HCT116 (cell line): ENCODE results near the gene SLC7A9. TPM values are rescaled to one million over a fixed set of nuclear protein-coding genes. Genes with fewer than 3 reads are reported as not detected.

Experiments
- ATAC-seq: fragments of 200-7000 bp; cut with Tn5 transposase; 2 replicates; pipeline ENCODE4 v1.9.1; 2020; ENCODE audit warnings: mild to moderate bottlenecking, moderate library complexity
- BruUV-seq: library from RNA; stranded (reverse); fragments of 400-500 nt; replicated peaks from 2 replicates; lab custom pipeline; 2021; lab: Mats Ljungman, UMichigan
- CTCF ChIA-PET: fragments of 300-600 bp; sonication (Branson Sonifier 250); formaldehyde crosslinking; loops from one replicate; lab custom pipeline; 2021; ENCODE audit warnings: antibody characterized with exemption; lab: Charles Lee
- POLR2A ChIA-PET: fragments of 300-600, 350-600 bp; sonication (Branson Sonifier 250); formaldehyde crosslinking; loops from one replicate; lab custom pipeline; 2021; ENCODE audit warnings: antibody characterized with exemption; lab: Charles Lee
- RAD21 ChIA-PET, 2 experiments: fragments of 300-600 bp; sonication (Branson Sonifier 250); formaldehyde crosslinking; loops; one replicate each; lab custom pipeline; 2023; ENCODE audit warnings: low total read pairs in 2 of 2; ENCODE audit not compliant: uncharacterized antibody in 2 of 2, unreplicated experiment in 2 of 2, low non-redundant PET in 1 of 2; lab: Charles Lee
- DNase-seq: peaks from one replicate; pipeline ENCODE4 v3.0.0-alpha.2; 2010; ENCODE audit warnings: low read depth, low spot score
- H2AFZ ChIP-seq: fragments of 200-600 bp; shearing (Covaris generic), sonication (generic); 2 replicates; pipeline ENCODE4 v1.6.1; 2017; ENCODE audit warnings: low read depth, mixed run types, mixed read lengths, antibody characterized with exemption, low read length; ENCODE audit not compliant: poor library complexity, severe bottlenecking
- H3K27ac ChIP-seq: 2 replicates; pipeline ENCODE4 v1.5.1; 2012; ENCODE audit warnings: low read depth, low read length
- H3K27me3 ChIP-seq: fragments of 200-600 bp; sonication (generic); 2 replicates; pipeline ENCODE4 v1.6.1; 2016; ENCODE audit warnings: mixed run types, low read length, mixed read lengths; ENCODE audit not compliant: insufficient read depth
- H3K36me3 ChIP-seq, 2 experiments: fragments of 200-500 bp in 1 of 2; fragments of 200-600 bp in 1 of 2; sonication (Bioruptor generic) in 1 of 2; sonication (generic) in 1 of 2; 2 replicates each; pipeline versions ENCODE4 v1.5.1 to v1.6.1; 2014 to 2016; ENCODE audit warnings: low read length in 2 of 2, inconsistent platforms in 1 of 2, mixed read lengths in 1 of 2, mixed run types in 1 of 2; ENCODE audit not compliant: insufficient read depth in 2 of 2, control insufficient read depth in 1 of 2
- H3K4me1 ChIP-seq, 2 experiments: fragments of 200-600 bp in 1 of 2; sonication (generic) in 1 of 2; 2 replicates each; pipeline versions ENCODE4 v1.5.1 to v1.6.1; 2012 to 2017; ENCODE audit warnings: low read length in 2 of 2, inconsistent platforms in 1 of 2, mild to moderate bottlenecking in 1 of 2, mixed read lengths in 1 of 2, mixed run types in 1 of 2, moderate library complexity in 1 of 2; ENCODE audit not compliant: insufficient read depth in 2 of 2, control insufficient read depth in 1 of 2
- H3K4me2 ChIP-seq: fragments of 200-600 bp; sonication (generic); 2 replicates; pipeline ENCODE4 v1.6.1; 2017; ENCODE audit warnings: mixed run types, low read length, mixed read lengths
- H3K4me3 ChIP-seq, 2 experiments: fragments of 200-600 bp in 1 of 2; sonication (generic) in 1 of 2; replicated peaks in 1 of 2; 2 replicates each; pipeline ENCODE4 v1.5.1; 2011 to 2016; ENCODE audit warnings: low read length in 2 of 2, control low read depth in 1 of 2, low read depth in 1 of 2, mild to moderate bottlenecking in 1 of 2, mixed read lengths in 1 of 2, mixed run types in 1 of 2
- H3K79me2 ChIP-seq: fragments of 200-600 bp; sonication (generic); 2 replicates; pipeline ENCODE4 v1.6.1; 2017; ENCODE audit warnings: mild to moderate bottlenecking, mixed run types, low read length, moderate library complexity, mixed read lengths; ENCODE audit not compliant: insufficient read depth
- H3K9ac ChIP-seq: fragments of 200-600 bp; sonication (generic); 2 replicates; pipeline ENCODE4 v1.6.1; 2016; ENCODE audit warnings: low read length, mixed read lengths
- H3K9me2 ChIP-seq: fragments of 200-600 bp; sonication (generic), shearing (Covaris generic); 2 replicates; pipeline ENCODE4 v1.6.1; 2017; ENCODE audit warnings: mixed run types, mild to moderate bottlenecking, moderate library complexity; ENCODE audit not compliant: insufficient read depth
- H3K9me3 ChIP-seq, 2 experiments: fragments of 200-500 bp in 1 of 2; fragments of 200-600 bp in 1 of 2; sonication (Bioruptor generic) in 1 of 2; sonication (generic) in 1 of 2; 2 replicates each; pipeline ENCODE4 v1.6.1; 2014 to 2017; ENCODE audit warnings: low read length in 2 of 2, mixed read lengths in 2 of 2, inconsistent platforms in 1 of 2, low read depth in 1 of 2, mild to moderate bottlenecking in 1 of 2, mixed run types in 1 of 2, moderate library complexity in 1 of 2; ENCODE audit not compliant: control insufficient read depth in 1 of 2, insufficient read depth in 1 of 2
- H4K20me1 ChIP-seq: fragments of 200-600 bp; sonication (generic), shearing (Covaris generic); 2 replicates; pipeline ENCODE4 v1.6.1; 2017; ENCODE audit warnings: mixed run types, mild to moderate bottlenecking, moderate library complexity; ENCODE audit not compliant: insufficient read depth
- ATF3 ChIP-seq: IDR thresholded peaks from 2 replicates; pipeline ENCODE4 v1.6.1; 2012
- CBX3 ChIP-seq: IDR thresholded peaks from 2 replicates; pipeline ENCODE4 v1.6.1; 2012; ENCODE audit warnings: low read depth
- EGR1 ChIP-seq: IDR thresholded peaks from 2 replicates; pipeline ENCODE4 v1.6.1; 2012; ENCODE audit warnings: low read depth
- ELF1 ChIP-seq: IDR thresholded peaks from 2 replicates; pipeline ENCODE4 v1.6.1; 2012; ENCODE audit warnings: low read depth, borderline replicate concordance
- EZH2 ChIP-seq: fragments of 200-600 bp; sonication (generic); IDR thresholded peaks from 2 replicates; pipeline ENCODE4 v1.6.1; 2017; ENCODE audit warnings: antibody characterized with exemption, mixed run types
- FOSL1 ChIP-seq: IDR thresholded peaks from 2 replicates; pipeline ENCODE4 v1.6.1; 2012; ENCODE audit warnings: low read depth
- JUND ChIP-seq: IDR thresholded peaks from 2 replicates; pipeline ENCODE4 v1.6.1; 2012
- MAX ChIP-seq: IDR thresholded peaks from 2 replicates; pipeline ENCODE4 v1.6.1; 2012
- POLR2AphosphoS5 ChIP-seq: IDR thresholded peaks from 2 replicates; pipeline ENCODE4 v1.6.1; 2011; ENCODE audit warnings: mild to moderate bottlenecking, low read depth, low read length, moderate library complexity
- RAD21 ChIP-seq: IDR thresholded peaks from 2 replicates; pipeline ENCODE4 v1.6.1; 2012; ENCODE audit warnings: low read depth, mild to moderate bottlenecking
- REST ChIP-seq: IDR thresholded peaks from 2 replicates; pipeline ENCODE4 v1.6.1; 2012; ENCODE audit warnings: low read depth
- SIN3A ChIP-seq: IDR thresholded peaks from 2 replicates; pipeline ENCODE4 v1.6.1; 2012; ENCODE audit warnings: low read depth
- SRF ChIP-seq: IDR thresholded peaks from 2 replicates; pipeline ENCODE4 v1.6.1; 2012; ENCODE audit warnings: low read depth
- TCF7L2 ChIP-seq: IDR thresholded peaks from 2 replicates; pipeline ENCODE4 v1.7.0; 2011; ENCODE audit warnings: borderline replicate concordance, inconsistent platforms; ENCODE audit not compliant: insufficient read depth, insufficient read length; ENCODE audit errors: extremely low read depth
- ZNF274 ChIP-seq: fragments of 200-500 bp; sonication (Bioruptor generic); IDR thresholded peaks from 2 replicates; pipeline ENCODE4 v1.6.1; 2014; ENCODE audit warnings: mild to moderate bottlenecking, low read depth, low read length, inconsistent platforms
- intact Hi-C: fragments of 100-400 bp; cut with micrococcal nuclease; formaldehyde crosslinking; loops from 2 replicates; pipeline ENCODE4 v1.10.0; 2022
- total RNA-seq: library from RNA; stranded (reverse); gene quantifications from one replicate; pipeline ENCODE4 v1.2.1, GENCODE V29; 2021; ENCODE audit not compliant: unreplicated experiment

Gene SLC7A9
- total RNA-seq, 1 experiment from 2014 or later: 0.42 TPM

GRCh38 chr19:32809254-32809653, 60.3 kb downstream of the SLC7A9 start:
- no peak overlapping the region for H3K27ac ChIP-seq
- CTCF ChIA-PET: no interaction called here
- POLR2A ChIA-PET: no interaction called here
- RAD21 ChIA-PET: no interaction called here
- H3K27me3 ChIP-seq: no peaks in the 10 kb centered on the region
- intact Hi-C loops: no loop called here
- H2AFZ ChIP-seq: no peak overlapping the region
- no peak for TF ChIP-seq EGR1
- TF ChIP-seq JUND: no peak
- TF ChIP-seq REST: no peak
- no peak for TF ChIP-seq RAD21
- no peak for TF ChIP-seq TCF7L2
- no peak for TF ChIP-seq POLR2AphosphoS5
- TF ChIP-seq MAX: no peak
- TF ChIP-seq ATF3: no peak
- TF ChIP-seq SRF: no peak
- TF ChIP-seq ELF1: no peak
- TF ChIP-seq FOSL1: no peak
- TF ChIP-seq EZH2: no peak
- no peak for TF ChIP-seq ZNF274
- TF ChIP-seq SIN3A: no peak
- TF ChIP-seq CBX3: no peak
- H3K9me2 ChIP-seq: no peaks in the 10 kb centered on the region
- no peaks in the 10 kb centered on the region for H3K4me1 ChIP-seq
- H3K79me2 ChIP-seq: no peaks in the 10 kb centered on the region
- no peak for DNase-seq
- H3K4me3 ChIP-seq: no peak overlapping the region
- no peak for ATAC-seq
- H3K4me2 ChIP-seq: no peak overlapping the region
- no peak overlapping the region for H3K9ac ChIP-seq
- no TSS peak for BruUV-seq
- no peaks in the 10 kb centered on the region for H3K9me3 ChIP-seq
- no peaks in the 10 kb centered on the region for H3K36me3 ChIP-seq
- H4K20me1 ChIP-seq: no peaks in the 10 kb centered on the region
